Common myeloid progenitor, CD34-positive (primary cell): ENCODE data around the gene POU2F2.
"Not testable (repeated sequence)": the region's sequence is repeated elsewhere in the genome, so short reads cannot be mapped to it uniquely, and the experiment has no call there.

Source experiments
- CTCF ChIA-PET: fragments of 350-600 bp; sonication (Branson Sonifier 250); formaldehyde crosslinking; loops from one replicate; lab custom pipeline; 2021; ENCODE audit warnings: antibody characterized with exemption; lab: Charles Lee
- POLR2A ChIA-PET: fragments of 350-600 bp; sonication (Branson Sonifier 250); formaldehyde crosslinking; loops from one replicate; lab custom pipeline; 2021; ENCODE audit warnings: antibody characterized with exemption; lab: Charles Lee
- DNase-seq, 3 donors: peaks; one replicate each; pipeline versions ENCODE4 v3.0.0 to v3.0.0-alpha.2; 2013
- H3K27ac ChIP-seq, 2 experiments: 1 replicate in 1 of 2; 2 replicates in 1 of 2; pipeline ENCODE4 v1.7.0; 2013; ENCODE audit warnings: inconsistent platforms in 2 of 2, low read length in 2 of 2, mild to moderate bottlenecking in 2 of 2, low read depth in 1 of 2, moderate library complexity in 1 of 2; ENCODE audit not compliant: severe bottlenecking in 2 of 2, insufficient read depth in 1 of 2, poor library complexity in 1 of 2
- H3K27me3 ChIP-seq, 5 experiments: replicated peaks in 2 of 5; 1 replicate in 3 of 5; 2 replicates in 2 of 5; pipeline versions ENCODE4 v1.6.1 to v1.7.0; 2013; ENCODE audit warnings: low read length in 4 of 5, mild to moderate bottlenecking in 2 of 5, moderate library complexity in 2 of 5, inconsistent platforms in 1 of 5; ENCODE audit not compliant: insufficient read depth in 5 of 5, control insufficient read depth in 4 of 5
- H3K36me3 ChIP-seq, 4 experiments: 1 replicate in 2 of 4; 2 replicates in 2 of 4; pipeline versions ENCODE4 v1.6.1 to v1.7.0; 2013; ENCODE audit warnings: low read length in 3 of 4, control low read depth in 1 of 4, mild to moderate bottlenecking in 1 of 4; ENCODE audit not compliant: control insufficient read depth in 4 of 4, insufficient read depth in 4 of 4
- H3K4me1 ChIP-seq, 4 experiments: 1 replicate in 3 of 4; 2 replicates in 1 of 4; pipeline versions ENCODE4 v1.6.1 to v1.7.1; 2013; ENCODE audit warnings: low read length in 3 of 4, mild to moderate bottlenecking in 3 of 4, control low read depth in 1 of 4, inconsistent platforms in 1 of 4, moderate library complexity in 1 of 4; ENCODE audit not compliant: control insufficient read depth in 4 of 4, insufficient read depth in 4 of 4; ENCODE audit errors: control extremely low read depth in 1 of 4
- H3K4me3 ChIP-seq, 7 experiments: 1 replicate in 4 of 7; 2 replicates in 3 of 7; pipeline versions ENCODE4 v1.5.1 to v1.7.0; 2013; ENCODE audit warnings: mild to moderate bottlenecking in 7 of 7, low read length in 6 of 7, moderate library complexity in 6 of 7, inconsistent platforms in 2 of 7, low read depth in 2 of 7, control low read depth in 1 of 7; ENCODE audit not compliant: insufficient read depth in 4 of 7, control insufficient read depth in 1 of 7; ENCODE audit errors: extremely low read depth in 1 of 7
- H3K9me3 ChIP-seq, 5 experiments: 1 replicate in 4 of 5; 2 replicates in 1 of 5; pipeline versions ENCODE4 v1.6.1 to v1.7.1; 2013; ENCODE audit warnings: low read length in 4 of 5, mild to moderate bottlenecking in 2 of 5, inconsistent platforms in 1 of 5, low read depth in 1 of 5, moderate library complexity in 1 of 5; ENCODE audit not compliant: control insufficient read depth in 4 of 5, insufficient read depth in 2 of 5; ENCODE audit errors: control extremely low read depth in 1 of 5
- WGBS: methylation state at CpG from one replicate; pipeline ENCODE4 v1.1.5; 2013; ENCODE audit not compliant: insufficient coverage; 5-methylcytosine and 5-hydroxymethylcytosine counted together

POU2F2 gene

GRCh38 chr19:42102877-42103276 is 29.4 kb downstream of the POU2F2 start:
- no peak overlapping the region for H3K27ac ChIP-seq
- no peaks in the 10 kb centered on the region for H3K4me1 ChIP-seq
- ChIA-PET POLR2A (no interaction called here), CTCF (interaction anchor here (0.6 to 3.0 kb wide), 9 partner anchors 8 to 196 kb away, joined by 3 to 10 read pairs (median 3); partner anchors contain the start of genes GSK3A and POU2F2)
- H3K36me3 ChIP-seq, result peaks cover 0 to 7% (median 3%) of the 10 kb centered on the region in 4 experiments
- H3K27me3 ChIP-seq, result no peaks in the 10 kb centered on the region
- DNase-seq, result no peak
- H3K4me3 ChIP-seq, result no peak overlapping the region
- no peaks in the 10 kb centered on the region for H3K9me3 ChIP-seq
- WGBS, result 92% methylated on average over 2 of the region's 2 CpGs

- CTCF ChIA-PET, result interaction anchor here (1.4 to 5.7 kb wide), 6 partner anchors 9 to 189 kb away, joined by 3 to 25 read pairs (median 7); no protein-coding TSS in a partner anchor
- H3K27ac ChIP-seq, POLR2A ChIA-PET, DNase-seq, H3K27me3 ChIP-seq, H3K4me1 ChIP-seq, H3K9me3 ChIP-seq, H3K4me3 ChIP-seq: not testable (repeated sequence)
- peaks cover 3 to 17% (median 6%) of the 10 kb centered on the region in 4 experiments for H3K36me3 ChIP-seq
- 100% methylated on average over 10 of the region's 10 CpGs for WGBS
These were observed 32.0 kb downstream of the POU2F2 start for GRCh38 chr19:42100241-42100640.

- no peak for DNase-seq
- Histone ChIP-seq H3K4me1 (no peaks in the 10 kb centered on the region), H3K4me3 (no peak overlapping the region), H3K27ac (no peak overlapping the region), H3K36me3 (peaks cover 6 to 25% (median 7%) of the 10 kb centered on the region in 4 experiments), H3K27me3 (no peaks in the 10 kb centered on the region), H3K9me3 (no peaks in the 10 kb centered on the region)
- 97% methylated on average over 5 of the region's 6 CpGs for WGBS
- POLR2A ChIA-PET, result no interaction called here
- CTCF ChIA-PET, result interaction anchor here (1.0 to 5.7 kb wide), 4 partner anchors 10 to 189 kb away, joined by 3 to 25 read pairs (median 4); no protein-coding TSS in a partner anchor
These were observed 32.8 kb downstream of the POU2F2 start for GRCh38 chr19:42099336-42099925.

GRCh38 chr19:42098781-42099180 is 33.5 kb downstream of the POU2F2 start:
- H3K9me3 ChIP-seq, result no peaks in the 10 kb centered on the region
- no peak overlapping the region for H3K4me3 ChIP-seq
- H3K27ac ChIP-seq, result no peak overlapping the region
- ChIA-PET CTCF (interaction anchor here (1.0 to 5.7 kb wide), 4 partner anchors 10 to 190 kb away, joined by 3 to 25 read pairs (median 4); no protein-coding TSS in a partner anchor), POLR2A (no interaction called here)
- no peaks in the 10 kb centered on the region for H3K4me1 ChIP-seq
- no peaks in the 10 kb centered on the region for H3K27me3 ChIP-seq
- 100% methylated on average over 5 of the region's 6 CpGs for WGBS
- peaks cover 6 to 27% (median 10%) of the 10 kb centered on the region in 4 experiments for H3K36me3 ChIP-seq
- no peak for DNase-seq

GRCh38 chr19:42097461-42097860 is 34.8 kb downstream of the POU2F2 start:
- Histone ChIP-seq H3K36me3 (peaks cover 7 to 31% (median 10%) of the 10 kb centered on the region in 4 experiments), H3K27me3 (no peaks in the 10 kb centered on the region), H3K9me3 (no peaks in the 10 kb centered on the region), H3K4me1 (peaks cover 0 to 3% (median under 1%) of the 10 kb centered on the region in 4 experiments), H3K4me3 (no peak overlapping the region), H3K27ac (no peak overlapping the region)
- DNase-seq, result no peak
- ChIA-PET POLR2A (no interaction called here), CTCF (interaction anchor here (1.3 to 5.7 kb wide), 3 partner anchors 12 to 138 kb away, joined by 3 to 25 read pairs (median 7); no protein-coding TSS in a partner anchor)
- 100% methylated on average over 3 of the region's 5 CpGs for WGBS

- CTCF ChIA-PET, result interaction anchor here (0.5 to 5.7 kb wide), 5 partner anchors 12 to 147 kb away, joined by 3 to 25 read pairs (median 3); no protein-coding TSS in a partner anchor
- no peak overlapping the region for H3K4me3 ChIP-seq
- no peak for DNase-seq
- no peaks in the 10 kb centered on the region for H3K27me3 ChIP-seq
- peaks cover 0 to 12% (median 6%) of the 10 kb centered on the region in 4 experiments for H3K4me1 ChIP-seq
- peaks cover 7 to 31% (median 10%) of the 10 kb centered on the region in 4 experiments for H3K36me3 ChIP-seq
- no peaks in the 10 kb centered on the region for H3K9me3 ChIP-seq
- POLR2A ChIA-PET, result no interaction called here
- WGBS, result 97% methylated on average over 11 of the region's 15 CpGs
- no peak overlapping the region for H3K27ac ChIP-seq
These were observed 35.9 kb downstream of the POU2F2 start for GRCh38 chr19:42096255-42096837.

GRCh38 chr19:42095814-42096230 is 36.4 kb downstream of the POU2F2 start:
- H3K36me3 ChIP-seq, result peaks cover 7 to 31% (median 10%) of the 10 kb centered on the region in 4 experiments
- H3K9me3 ChIP-seq, result no peaks in the 10 kb centered on the region
- peaks cover 0 to 16% (median 8%) of the 10 kb centered on the region in 4 experiments for H3K4me1 ChIP-seq
- no peak overlapping the region for H3K4me3 ChIP-seq
- H3K27ac ChIP-seq, result no peak overlapping the region
- POLR2A ChIA-PET, result no interaction called here
- no peak for DNase-seq
- 92% methylated on average over 20 of the region's 28 CpGs for WGBS
- H3K27me3 ChIP-seq, result no peaks in the 10 kb centered on the region
- CTCF ChIA-PET, result interaction anchor here (0.8 to 2.1 kb wide), 3 partner anchors 14 to 95 kb away, joined by 3 to 7 read pairs (median 3); no protein-coding TSS in a partner anchor
